Activated CD8-positive, alpha-beta memory T cell treated with anti-CD3 and anti-CD28 coated beads for 24 hours (primary cell): Measurements from ENCODE around the gene TCF4.

Source experiments
- DNase-seq: peaks from one replicate; pipeline ENCODE4 v3.0.0-alpha.2; 2020

TCF4 gene

GRCh38 chr18:55376387-55376786, 211.6 kb downstream of the TCF4 start:
- no peak for DNase-seq

DNA sequence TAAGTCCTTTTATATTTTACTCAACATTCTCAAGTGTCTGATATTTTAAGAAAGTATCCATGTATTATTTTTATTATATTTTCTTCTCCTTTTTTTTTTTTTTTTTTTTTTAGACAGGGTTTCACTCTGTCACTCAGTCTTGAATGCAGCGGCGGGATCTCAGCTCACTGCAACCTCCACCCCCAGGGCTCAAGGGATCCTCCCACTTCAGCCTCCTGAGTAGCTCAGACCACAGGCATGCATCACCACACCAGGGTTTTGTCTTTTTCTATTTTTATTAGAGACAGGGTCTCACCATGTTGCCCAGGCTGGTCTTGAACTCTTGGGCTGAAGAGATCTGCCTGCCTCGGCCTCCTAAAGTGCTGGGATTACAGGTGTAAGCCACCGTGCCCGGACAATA, 212.1 kb downstream of the TCF4 start:
- no peak for DNase-seq

- no peak for DNase-seq
Measured at GRCh38 chr18:55374741-55375140, 213.3 kb downstream of the TCF4 start.

DNA sequence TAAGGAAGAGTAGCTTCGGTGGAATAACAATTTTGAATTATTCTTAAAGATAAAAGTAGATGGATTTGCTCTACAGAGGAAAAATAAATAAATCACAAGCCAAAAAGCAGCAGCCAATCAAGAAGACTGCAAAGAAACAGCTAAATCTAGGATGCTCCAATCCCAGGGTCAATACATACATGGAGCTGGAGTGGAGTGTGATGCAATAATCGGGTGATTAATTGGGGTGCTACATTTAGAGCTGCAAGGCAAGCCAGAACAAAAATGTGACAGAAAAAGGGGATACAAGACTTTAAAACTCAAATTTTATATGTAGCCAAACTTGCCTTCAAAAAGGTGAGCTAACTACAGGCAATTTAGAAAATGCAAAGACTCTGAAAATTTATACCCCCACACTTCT, 215.8 kb downstream of the TCF4 start:
- no peak for DNase-seq

GRCh38 chr18:55370936-55371335, 217.1 kb downstream of the TCF4 start:
- DNase-seq, result no peak

GRCh38 chr18:55369346-55369745, 218.6 kb downstream of the TCF4 start:
- DNase-seq, result no peak

- DNase-seq, result no peak
Measured at GRCh38 chr18:55365342-55365741, 222.7 kb downstream of the TCF4 start.

DNA sequence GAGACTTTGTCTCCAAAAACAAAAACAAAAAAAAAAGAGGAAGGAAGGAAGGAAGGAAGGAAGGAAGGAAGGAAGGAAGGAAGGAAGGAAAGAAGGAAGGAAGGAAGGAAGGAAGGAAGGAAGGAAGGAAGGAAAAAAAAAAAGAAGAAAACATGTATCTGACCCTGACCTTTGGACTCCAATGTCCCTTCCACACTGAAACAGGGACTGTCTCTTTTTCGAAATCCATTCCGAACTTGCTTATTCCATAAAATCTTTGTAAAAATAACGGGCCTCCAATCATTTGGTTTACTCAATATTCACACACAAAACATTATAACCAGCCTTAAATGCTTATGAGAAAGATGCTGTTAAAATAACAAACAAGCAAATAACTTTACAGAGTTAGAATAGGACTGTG, 225.7 kb downstream of the TCF4 start:
- DNase-seq, result no peak

DNA sequence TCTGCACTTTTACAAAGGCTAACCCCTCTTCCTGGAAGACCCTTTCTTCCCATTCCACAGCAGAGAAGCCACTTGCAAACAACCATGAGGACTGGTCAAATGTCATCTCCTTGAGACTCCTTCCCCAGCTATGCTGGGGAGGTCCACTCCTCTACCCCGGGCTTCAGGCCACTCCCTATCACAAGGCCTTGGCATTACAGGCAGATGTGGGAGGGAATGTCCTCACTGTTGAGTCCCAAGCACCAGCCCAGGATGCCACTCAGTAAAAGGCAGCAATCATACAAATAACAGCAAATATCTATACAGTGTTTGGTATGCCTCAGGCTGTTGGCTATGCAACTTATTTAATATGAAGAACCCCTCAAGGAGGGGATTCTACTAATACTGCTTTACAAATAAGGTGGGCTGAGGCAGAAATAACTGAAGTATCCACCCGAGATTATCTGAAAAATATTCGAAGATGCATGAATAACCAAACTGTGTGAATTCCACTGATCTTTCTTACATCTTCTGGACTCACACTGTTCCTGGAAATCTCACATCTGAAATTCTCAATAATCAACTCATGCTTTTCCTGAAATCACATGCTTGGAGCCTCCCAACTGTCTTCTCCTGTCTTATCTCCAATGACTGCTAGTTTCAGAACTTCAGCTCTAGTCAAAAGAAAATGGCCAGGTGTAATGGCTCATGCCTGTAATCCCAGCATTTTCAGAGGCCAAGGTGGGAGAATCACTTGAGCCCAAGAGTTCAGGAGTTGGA, 226.3 kb downstream of the TCF4 start:
- DNase-seq, result no peak

- DNase-seq, result no peak
Measured at GRCh38 chr18:55360061-55360460, 227.9 kb downstream of the TCF4 start.

GRCh38 chr18:55356815-55357214, 231.2 kb downstream of the TCF4 start:
- no peak for DNase-seq

DNA sequence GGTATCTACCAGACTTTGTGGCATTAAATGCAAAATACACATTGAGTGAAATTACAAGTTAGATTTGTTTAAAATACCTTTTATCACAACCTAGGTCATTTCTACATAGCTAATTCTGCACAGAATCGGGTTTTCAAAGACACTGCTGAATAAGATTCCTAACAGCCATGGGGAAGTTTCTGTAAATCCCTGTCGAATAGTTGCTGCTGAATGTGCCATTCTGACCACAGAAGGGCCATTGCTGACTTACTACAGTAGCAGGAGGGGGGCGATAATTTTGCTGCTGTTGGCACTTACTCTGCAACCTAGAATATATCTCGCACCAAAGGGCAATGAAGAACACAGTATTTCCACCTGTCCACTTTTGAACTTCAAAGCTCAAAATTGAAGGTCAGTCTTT, 232.8 kb downstream of the TCF4 start:
- DNase-seq, result no peak

GRCh38 chr18:55354795-55355194, 233.2 kb downstream of the TCF4 start:
- no peak for DNase-seq

DNA sequence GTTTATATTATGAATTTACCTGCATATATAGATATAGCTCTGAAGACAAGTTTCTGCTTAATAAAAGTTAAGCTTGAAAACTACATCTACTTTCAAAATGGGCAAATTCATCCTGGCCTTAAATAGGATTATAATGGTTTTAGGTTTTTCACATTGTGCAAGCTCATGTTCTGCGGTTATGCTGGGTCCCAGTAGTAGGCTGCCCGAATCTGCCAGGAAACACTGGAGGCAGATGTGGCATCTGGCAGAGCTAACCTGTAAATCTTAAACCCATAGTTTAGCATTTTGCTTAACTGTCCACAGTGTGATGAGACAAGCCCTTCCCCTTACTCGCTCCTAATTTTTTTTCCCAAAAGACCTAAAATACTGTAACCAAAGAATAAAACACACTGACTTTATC, 234.2 kb downstream of the TCF4 start:
- DNase-seq, result no peak

DNA sequence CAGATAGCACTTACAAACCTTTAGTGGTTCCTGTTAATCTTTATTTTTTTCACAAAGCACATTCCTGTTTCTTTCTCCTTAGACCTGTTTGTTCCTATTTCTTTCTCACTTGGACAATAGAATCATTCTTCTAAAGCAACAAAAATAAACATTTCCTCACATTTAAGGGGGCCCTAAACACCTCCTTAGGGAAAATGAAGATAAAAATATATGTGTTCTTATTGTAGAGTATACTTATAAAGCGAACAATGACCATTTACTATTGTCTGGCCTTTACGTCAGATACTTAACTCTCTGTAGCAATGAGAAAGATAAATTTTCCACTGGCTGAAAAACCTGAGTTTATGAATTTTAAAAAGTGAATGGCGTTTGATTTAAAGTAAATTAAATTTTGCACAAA, 234.6 kb downstream of the TCF4 start:
- no peak for DNase-seq

GRCh38 chr18:55351980-55352714, 235.8 kb downstream of the TCF4 start:
- DNase-seq, result no peak

GRCh38 chr18:55351241-55351691, 236.7 kb downstream of the TCF4 start:
- DNase-seq, result no peak

DNA sequence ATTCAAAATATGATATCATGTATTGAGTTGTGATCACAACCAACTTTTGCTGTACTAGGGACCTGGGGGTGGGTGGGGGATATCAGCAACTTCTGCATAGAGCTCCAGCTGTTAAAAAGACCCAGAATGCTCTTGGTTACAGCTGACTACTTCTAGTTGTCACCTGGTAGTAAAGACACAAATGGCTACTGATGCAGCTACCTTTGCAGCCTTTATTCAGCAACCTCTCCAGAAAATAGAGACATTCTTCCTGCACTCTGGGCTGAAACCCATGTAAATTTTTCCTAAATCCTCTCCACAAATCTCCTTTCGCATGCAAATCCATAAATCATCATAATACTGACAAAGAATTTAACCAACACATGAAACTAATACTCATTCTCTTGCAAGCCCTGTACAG, 238.3 kb downstream of the TCF4 start:
- no peak for DNase-seq

DNA sequence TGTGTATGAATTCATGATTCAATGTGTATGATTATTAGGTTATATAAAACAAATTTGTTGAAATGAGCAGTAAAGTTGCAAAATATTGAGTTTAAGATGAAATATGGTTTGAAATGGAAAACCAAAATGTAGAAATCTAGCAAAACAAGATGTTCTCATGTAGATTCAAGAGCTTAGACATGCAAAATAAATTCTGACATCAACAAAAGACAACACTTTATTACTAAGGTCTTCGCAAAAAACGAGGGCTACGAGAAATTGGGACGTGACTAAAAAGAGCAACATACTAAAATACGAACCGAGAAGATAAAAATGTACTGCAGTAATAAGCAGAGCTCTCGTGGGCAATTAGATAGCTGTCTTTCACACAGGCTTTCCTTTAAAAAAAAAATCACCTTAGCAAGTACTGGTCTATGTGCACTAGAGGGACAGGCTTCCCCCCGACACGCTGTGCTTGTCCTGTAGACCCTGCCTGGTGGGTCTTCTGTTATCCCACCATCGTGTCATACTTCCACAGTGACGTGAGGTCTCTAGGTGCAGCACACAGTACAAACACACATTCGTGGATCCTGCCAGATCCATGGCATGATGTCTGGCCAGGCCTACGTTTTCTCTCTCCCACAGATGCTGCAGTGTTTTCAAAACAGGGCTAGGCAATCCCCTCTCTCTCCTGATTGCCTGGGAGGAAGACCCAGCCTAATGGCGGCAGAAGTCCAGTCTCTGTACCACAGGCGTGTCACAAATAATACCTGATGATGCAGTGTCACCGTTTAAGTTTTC, 240.8 kb downstream of the TCF4 start:
- DNase-seq, result no peak

DNA sequence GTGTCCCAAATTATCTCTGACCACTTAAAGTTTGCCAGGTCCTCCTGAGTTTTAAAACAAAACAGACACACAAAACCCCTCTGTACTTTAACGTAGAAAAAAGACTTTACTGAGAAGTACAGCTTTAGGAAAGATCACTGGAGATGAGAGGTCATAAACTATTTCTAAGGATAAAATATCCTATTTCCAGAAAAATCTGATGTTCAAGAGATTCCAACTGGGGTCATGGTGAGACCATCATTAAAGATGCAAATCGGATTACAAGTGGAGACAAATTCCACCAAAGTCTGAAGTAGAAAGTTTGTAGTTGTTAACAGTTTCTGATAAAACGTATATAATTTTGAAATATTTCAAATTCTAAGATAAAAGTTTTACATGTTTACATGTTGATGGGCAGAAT, 241.6 kb downstream of the TCF4 start:
- DNase-seq, result no peak

GRCh38 chr18:55345103-55345950, 242.7 kb downstream of the TCF4 start:
- no peak for DNase-seq

DNA sequence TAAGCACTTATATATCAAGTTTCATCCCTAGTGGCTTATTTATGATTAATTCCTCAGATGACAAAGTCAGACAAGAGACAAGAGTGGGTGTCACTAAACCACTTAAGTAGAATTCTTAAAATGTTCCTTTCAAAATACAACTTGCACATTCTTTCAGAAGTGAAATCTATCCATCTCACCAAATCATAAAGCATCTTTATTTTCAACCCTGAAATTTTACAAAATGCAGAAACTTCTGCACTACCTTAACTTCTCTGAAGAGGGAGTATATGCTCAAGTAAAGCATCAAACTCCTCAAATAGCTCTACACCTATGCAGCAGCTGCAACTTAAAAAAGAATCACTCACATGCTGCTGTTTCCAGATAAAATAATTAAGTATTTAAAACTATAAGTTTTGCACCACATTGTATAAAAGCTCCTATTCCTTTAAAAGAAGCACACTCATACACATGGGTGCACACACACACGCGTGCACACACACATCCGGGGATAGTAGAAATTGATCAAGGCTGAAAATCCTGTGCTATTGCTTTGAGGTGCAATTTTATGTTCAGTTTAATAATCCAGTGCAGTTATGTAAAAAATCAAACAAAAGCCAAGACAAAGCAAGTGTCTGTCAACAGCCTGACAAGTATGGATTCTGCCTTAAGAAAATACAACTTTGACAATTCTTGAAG, 244.5 kb downstream of the TCF4 start:
- no peak for DNase-seq
